HuH-7 (cell line): ENCODE data around the gene GPATCH2.
"Not testable (repeated sequence)": the region's sequence is repeated elsewhere in the genome, so short reads cannot be mapped to it uniquely, and the experiment has no call there.

ENCODE experiments used
- DNase-seq: peaks from one replicate; pipeline ENCODE4 v3.0.0; 2011; ENCODE audit warnings: low spot score

GPATCH2 gene

DNA sequence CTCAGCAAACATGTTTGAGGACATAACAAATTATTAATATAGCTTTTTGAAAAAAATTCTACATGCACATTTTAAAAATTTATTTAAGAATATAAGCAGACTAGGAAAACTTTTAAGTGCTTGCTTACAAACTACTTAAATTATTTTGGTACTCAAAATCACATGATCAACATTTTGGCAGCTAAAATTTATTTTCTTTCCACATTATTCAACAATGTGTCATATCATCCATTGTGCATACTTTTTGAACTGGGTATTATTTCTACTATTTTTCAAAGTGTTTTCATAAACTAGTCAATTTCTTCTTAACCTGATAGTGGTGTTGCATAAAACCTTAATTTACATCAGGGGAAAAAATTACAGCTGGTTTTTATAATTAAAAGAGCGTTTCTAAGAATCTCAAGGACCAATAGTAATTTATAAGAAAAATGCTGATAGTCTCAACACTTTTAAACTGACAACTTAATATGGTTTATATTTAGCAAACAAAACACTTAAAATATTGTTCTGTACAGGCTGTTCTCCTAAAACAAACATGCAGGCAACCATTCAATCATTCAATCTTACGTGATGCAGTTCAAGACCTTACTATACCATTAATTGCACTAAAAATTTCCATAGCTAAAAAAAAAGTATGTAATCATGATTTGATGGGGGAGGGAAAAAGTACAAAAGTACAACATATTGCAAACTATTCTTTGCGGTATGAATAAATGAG, 105.0 kb downstream of the GPATCH2 start:
- DNase-seq, result no peak

DNA sequence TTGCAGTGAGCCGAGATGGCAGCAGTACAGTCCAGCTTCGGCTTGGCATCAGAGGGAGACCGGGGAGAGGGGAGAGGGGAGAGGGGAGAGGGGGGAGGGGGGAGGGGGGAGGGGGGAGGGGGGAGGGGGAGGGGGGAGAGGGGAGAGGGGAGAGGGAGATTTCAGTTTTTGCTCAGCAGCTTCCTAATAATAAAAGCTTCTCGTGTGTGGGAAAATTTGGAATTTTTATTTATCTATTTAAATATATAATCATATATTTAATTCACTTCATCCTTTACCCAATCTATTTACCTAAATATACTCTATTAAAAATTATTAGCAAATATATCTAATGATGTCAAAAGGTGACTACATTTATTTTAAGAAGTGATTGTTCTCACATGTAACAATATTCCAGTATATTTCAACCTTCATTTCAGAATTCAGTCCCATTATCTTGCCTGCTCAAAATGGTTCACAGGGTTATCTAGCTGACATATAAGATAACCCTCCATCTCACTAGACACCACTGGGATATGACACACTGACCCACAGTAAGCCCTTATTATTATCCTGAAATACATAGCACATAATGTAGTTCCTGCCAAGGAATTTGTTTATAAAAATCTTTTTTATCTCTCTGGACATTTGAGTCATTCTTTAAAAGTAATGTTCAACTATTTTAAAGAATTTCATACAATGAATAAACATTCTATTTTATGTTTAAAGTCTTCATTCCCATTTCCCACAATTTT, 105.9 kb downstream of the GPATCH2 start:
- no peak for DNase-seq

DNA sequence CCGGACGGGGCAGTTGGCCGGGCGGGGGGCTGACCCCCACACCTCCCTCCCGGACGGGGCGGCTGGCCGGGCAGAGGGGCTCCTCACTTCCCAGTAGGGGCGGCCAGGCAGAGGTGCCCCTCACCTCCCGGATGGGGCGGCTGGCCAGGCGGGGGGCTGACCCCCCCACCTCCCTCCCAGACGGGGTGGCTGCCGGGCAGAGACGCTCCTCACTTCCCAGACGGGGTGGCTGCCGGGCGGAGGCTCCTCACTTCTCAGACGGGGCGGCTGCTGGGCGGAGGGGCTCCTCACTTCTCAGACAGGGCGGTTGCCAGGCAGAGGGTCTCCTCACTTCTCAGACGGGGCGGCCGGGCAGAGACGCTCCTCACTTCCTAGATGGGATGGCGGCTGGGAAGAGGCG, 107.0 kb downstream of the GPATCH2 start:
- not testable (repeated sequence) for DNase-seq

DNA sequence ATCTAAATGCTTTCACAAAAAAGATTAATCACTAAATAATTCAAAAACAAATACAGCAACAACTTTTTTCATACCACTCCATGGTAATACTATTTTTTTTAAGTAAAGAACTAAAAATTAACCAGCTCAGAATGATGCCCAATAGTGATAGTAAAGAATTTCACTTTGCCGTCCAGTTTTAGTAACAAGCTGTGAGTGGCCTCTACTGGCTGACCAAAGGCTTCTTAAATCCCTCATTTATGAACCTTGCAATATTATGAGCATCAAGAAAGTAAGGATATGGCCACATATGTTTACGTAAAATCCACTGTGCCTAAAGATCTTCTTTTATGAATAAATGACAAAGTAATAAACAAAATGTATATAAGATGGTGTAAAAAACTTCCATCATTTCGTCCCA, 108.6 kb downstream of the GPATCH2 start:
- no peak for DNase-seq

DNA sequence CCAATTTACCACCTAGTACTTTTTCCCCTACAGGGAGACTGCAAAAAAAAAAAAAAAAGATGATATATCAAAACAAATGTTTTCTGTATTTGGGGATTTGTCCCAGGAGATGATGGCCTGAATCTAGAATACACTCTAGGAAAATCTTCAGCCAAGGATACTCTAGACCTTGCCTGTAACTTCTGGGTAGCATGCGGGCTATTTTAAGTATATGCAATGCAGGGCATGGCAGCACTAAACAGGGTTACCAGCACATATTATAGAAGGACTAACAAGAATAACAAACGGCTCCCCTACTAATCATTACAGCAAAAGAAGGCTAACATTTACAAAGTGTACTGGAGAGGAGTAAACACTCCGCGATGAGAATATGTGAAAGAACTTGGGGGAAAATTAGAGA, 109.6 kb downstream of the GPATCH2 start:
- DNase-seq, result no peak

DNA sequence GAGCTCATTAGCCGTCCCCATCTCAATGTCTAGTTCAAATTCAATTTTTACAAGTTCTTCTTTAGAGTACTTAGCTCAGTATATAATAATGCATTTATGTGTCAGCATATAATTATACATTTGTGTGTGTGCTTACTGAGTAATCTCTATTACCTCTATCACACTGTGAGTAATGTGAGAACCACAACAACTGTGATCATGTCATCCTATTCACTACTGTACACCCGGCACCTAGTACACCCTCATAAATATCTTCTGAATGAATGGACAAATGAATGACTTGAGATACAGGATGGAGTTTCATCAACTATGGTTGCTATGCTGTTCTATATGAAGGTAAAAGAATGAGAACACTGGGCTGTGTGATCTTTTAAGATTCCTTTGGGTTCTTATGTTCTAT, 124.0 kb downstream of the GPATCH2 start:
- no peak for DNase-seq

DNA sequence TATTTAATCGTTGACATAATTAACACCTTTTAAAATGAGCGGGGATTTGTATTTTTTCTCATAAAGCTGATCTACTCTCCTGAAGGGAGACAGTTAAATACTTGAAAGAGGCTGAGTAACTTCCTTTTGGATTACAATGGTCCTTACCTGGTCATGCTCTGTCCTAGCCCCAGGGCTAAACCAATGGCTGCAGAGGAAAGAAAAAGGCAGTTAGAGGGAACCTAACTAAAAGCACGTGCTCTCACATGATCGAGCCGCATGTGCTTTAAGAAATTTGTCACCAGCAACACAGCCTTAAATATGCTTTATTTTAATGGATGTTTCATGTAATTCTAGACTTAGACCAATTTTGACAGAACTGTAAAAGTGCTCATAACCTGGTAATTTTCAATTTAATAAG, 132.7 kb downstream of the GPATCH2 start:
- DNase-seq, result no peak

DNA sequence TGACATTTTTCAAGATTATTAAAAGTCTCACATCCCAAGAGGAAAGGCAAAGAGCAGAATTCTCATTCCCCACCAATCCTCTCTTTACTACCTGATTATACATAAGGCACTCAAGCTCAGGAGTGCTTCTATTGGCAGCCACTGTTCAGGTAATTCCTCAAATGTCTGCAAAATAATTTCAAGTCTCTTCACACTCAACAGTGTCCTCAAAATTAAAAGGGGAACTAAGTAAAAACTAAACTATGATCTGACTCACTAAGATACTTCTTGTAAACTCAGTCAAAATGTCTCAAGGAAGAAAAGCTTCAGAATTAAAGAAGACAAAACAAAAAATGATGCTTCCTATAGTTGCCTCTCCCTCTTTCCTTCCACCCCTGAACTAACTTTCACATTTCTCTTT, 135.6 kb downstream of the GPATCH2 start:
- DNase-seq, result no peak

DNA sequence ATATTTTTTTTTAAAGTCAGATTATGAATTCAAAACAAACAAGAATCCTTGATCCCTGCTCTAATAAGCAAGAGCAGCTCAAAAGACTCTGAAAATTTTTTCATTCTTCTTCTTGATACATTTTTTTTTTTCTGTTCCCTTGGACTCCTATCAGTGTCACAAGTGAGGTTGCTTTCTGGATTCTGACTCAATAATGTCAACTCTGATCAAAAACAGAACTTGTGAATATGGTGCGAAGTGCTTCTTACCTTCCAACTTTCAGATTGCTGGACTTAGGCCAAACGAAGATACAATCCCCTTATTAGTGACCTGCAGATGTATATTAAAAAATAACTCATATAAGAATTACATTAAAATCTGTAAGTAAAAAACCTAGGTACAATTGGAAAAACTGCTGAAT, 136.1 kb downstream of the GPATCH2 start:
- DNase-seq, result no peak

DNA sequence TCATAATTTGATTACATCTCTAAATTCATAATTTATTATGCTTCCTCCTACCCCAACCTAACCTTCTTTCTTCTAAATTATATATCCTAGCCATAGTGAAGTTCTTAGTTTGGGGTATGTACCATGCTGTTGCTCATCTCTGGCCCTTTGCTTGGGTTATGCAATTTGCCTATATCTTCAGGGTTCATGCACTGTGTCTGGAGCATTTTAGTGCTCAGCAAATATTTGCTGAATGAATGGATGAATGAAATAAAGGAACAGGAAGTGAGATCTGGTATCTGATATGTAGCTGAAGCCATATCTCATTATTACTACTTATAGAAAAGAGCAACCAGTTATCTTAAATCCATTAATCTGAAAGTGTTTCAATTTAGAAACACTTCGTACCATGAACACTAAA, 137.6 kb downstream of the GPATCH2 start:
- peak; percentile 27 for DNase-seq

DNA sequence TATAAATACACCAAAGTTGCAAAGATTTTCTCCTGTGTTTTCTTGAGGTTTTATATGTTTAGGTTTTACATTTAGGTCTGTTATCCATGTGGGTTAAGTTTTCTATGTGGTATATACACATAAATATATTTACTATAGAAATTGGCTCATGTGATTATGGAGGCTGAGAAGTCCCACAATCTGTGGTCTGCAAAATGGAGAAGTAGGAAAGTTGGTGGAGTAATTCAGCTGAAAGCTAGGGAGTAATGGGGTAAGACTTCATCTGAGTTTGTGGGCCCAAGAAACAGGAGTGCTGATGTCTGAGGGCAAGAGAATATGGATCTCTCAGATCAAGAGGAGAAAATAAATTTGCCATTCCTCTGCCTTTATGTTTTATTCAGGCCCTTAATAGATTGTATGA, 146.0 kb downstream of the GPATCH2 start:
- DNase-seq, result no peak

DNA sequence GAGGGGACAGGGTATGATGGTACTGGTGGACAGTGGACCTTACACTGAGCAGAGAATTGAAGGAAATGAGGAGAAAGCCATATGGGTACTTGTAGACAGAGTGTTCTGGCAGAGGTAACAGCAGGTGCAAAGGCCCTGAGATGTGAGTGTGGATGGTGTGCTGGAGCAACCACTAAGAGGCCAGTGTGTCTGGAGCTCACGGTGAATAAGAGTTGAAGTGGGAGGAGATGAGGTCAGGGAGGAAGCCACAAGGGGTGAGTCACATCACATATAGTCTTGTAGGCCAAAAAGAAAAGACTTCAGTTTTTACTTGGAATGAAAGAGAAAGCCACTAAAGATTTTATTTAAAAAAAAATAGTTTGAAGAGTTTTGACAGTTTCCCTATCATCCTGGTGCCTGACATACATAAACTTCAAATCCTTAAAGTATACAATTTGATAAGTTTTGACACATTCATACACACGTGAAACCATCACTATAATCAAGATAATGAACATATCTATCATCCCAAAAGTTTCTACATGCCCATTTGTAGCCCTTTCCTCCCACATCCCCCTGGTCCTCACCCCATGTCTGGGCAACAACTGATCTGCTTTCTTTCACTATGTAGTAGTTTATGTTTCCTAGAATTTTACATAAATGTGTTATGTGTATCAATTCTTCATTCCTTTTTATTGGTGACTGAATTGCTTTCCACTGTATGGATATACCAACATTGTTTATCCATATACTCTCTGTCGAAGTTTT, 148.4 kb downstream of the GPATCH2 start:
- no peak for DNase-seq

DNA sequence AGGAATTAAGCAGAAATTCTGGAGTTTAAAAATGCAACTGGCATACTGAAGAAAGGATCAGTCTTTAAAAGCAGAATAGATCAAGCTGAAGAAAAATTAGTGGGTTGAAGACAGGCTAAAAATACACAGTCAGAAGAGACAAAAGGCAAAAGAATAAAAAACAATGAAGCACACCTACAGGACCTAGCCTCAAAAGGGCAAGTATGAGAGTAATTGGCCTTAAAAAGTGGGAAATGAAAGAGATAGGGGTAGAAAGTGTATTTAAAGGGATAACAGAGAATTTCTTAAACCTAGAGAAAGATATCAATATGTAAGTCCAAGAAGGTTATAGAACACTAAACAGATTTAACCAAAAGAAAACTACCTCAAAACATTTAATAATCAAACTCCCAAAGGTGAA, 152.4 kb downstream of the GPATCH2 start:
- DNase-seq, result no peak

DNA sequence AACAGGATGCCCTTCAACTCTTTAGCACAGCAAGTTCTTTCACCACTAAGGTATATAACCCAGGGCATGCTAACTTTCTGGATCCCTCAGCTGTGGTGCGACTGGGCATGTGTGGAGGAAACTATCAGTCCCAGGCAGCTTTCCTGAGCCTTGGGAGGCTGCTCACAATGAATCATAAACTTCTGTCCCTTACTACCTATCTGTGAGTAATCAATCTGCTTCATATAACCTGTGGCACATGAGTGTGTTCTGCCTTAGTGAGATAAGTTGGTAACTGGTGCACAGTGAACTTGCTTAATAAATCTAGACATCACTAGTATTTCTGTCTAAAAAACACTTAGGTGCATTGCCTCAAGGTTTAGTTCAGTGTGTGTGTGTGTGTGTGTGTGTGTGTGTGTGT, 158.0 kb downstream of the GPATCH2 start:
- no peak for DNase-seq

DNA sequence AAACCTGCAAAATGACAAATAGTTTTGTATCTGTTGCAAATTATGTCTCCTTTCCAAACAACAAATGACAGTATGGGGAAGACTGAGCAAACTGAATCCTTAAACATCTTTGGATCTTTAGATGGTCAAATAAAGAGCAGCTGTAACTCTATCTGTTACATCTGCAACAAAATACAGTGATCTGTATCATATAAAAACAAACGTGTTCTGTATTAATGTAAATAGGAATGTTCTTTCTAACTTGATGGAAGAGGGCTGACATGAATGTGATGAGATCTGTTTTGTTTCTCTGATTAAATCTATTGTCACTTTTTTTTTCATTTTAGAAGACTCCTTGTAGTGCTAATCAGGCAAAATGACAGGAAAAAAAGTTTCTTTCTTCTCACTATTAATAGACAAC, 159.5 kb downstream of the GPATCH2 start:
- no peak for DNase-seq

DNA sequence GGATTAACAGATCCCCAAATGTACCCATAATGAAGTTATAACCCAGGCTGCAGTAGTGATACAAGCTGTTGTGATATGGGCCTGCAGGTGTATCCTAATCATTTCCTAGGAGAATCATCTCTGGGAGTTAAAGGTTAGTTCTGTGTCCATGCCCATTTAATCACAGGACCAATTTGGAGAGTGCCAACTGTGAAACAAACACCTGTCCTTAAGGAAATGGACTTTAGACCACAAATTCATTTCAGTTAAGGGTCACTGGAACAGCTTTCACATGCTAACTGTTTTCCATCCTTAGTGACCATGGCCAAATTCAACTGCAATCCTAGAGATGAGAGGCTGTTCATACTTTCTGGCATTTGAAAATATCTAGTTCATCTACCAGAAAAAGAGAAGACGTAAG, 160.9 kb downstream of the GPATCH2 start:
- DNase-seq, result no peak

DNA sequence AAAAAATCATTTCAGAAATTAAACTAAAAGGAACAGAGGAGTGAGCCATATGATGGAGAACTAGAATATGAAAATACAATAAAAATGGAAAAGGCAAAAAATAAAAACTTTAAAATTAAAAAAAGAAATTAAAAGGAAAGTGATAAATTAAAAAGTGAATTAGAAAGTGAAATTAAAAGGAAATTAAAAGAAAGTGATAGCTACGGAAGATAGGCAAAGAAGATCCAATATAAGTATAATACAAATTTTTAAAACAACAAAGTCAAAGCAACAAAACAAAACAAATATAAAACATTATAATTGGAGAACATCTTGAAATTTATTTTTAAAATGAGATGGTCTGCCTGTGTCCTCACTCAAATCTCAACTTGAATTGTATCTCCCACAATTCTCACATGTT, 165.8 kb downstream of the GPATCH2 start:
- DNase-seq, result no peak

DNA sequence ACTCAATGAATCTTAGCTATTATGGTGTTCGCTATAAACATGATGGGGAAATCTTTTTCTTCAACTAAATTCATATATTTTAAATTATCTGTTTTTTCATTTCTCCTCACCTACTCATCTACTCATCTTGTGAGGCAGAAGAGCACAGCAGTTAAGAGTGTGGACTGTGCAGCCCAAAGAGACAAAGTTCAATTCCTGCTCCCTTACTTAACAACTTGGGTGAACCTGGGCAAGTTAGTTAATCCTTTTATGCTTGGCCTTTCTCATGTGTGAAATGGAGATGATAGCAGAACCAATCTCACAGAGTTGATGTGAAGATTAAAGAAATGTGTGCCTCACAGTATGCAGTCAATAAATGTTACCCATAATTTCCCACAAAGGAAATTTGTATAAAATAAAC, 168.2 kb downstream of the GPATCH2 start:
- peak; percentile 12 for DNase-seq

DNA sequence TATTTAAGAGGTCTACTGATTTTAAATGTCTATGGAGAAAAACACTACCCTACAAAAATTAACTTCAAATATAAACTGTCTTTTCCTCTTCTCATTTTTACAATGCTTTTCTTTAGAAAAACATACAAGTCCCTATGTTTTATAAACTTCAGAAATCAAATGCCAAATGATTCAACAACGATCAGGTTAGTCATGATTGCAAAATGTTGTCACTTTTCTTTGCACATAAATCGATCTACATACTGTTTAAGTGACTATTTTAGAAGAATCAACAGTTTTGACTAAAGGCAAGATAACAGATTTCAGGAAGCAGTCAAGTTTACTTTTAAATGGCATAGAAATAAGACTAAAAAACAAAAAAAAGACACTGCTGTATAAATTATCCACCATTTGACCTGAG, 168.7 kb downstream of the GPATCH2 start:
- DNase-seq, result no peak

DNA sequence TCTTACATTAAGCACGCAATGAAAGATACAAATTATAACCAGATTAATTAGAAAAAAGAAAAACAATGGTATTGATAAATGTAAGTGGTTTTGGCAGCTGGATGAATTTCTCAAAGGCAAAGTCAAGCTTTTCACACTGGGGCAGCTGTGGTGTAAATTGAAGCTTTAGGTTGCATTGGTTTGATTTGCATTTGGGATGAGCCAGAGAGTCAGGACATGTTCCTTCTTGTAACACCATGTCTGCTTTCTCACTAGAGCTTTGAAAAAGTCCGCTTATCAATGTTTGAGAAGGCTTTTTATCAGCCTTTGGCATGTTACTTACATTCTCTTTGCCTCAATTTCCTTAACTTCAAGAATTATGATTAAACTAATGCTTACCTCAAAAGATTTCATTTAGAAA, 173.9 kb downstream of the GPATCH2 start:
- DNase-seq, result no peak

DNA sequence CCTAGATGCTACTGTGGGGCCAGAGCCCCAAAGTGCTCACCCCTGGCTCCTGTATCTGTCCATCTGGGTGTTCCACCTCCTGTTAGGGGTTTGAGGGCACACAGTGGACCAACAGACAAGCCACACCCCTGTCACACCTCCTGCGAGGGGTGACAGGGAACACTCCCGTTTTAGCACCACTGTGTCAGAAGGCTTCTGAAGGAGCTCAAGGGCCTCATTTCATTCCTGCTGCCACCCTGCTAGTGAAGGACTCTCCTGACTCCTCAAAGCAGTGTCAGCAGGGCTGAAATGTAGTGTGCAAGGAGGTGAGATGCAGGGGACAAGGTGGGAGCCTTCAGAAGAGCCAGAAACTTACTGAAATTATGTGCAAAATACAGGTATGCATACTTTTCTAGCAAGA, 174.6 kb downstream of the GPATCH2 start:
- no peak for DNase-seq

DNA sequence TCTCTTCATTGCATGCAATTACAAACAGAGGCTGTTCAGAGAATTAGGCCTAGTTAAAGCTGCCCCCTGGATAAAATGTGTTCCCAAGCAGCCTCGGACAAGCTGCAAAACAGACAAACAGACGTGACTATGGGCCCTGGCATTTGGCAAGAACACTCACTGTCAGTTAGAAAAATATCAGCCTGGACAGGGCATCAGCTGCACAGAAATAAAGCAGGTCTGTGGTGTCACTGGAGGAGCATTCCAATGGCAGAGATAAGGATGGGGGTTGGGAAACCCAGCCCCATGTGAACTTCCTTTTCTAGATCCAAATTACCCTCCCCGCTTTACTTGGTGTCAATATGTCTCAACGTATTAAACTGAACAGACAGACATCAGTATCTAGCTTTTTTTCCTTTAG, 177.1 kb downstream of the GPATCH2 start:
- peak; percentile 12 for DNase-seq

DNA sequence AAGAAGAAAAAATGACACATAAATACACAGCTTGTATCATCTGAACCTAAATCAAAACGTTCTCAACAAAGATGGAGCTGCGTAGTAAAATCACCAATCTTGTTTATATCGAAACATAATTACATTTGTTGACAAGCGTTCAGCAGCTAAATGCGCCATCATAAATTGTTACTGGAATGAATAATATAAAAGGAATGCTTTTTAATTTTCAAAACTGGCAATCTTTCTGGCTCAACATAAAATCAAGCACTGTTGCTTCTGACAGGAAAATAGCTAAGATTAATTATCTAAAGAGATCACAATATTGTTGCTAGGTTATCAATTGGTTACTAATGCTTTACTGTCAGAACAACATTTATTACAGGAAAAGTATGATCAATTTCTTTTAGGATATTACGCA, 181.5 kb downstream of the GPATCH2 start:
- DNase-seq, result no peak
